ENCODE results near the gene SQOR.

The SQOR gene

DNA sequence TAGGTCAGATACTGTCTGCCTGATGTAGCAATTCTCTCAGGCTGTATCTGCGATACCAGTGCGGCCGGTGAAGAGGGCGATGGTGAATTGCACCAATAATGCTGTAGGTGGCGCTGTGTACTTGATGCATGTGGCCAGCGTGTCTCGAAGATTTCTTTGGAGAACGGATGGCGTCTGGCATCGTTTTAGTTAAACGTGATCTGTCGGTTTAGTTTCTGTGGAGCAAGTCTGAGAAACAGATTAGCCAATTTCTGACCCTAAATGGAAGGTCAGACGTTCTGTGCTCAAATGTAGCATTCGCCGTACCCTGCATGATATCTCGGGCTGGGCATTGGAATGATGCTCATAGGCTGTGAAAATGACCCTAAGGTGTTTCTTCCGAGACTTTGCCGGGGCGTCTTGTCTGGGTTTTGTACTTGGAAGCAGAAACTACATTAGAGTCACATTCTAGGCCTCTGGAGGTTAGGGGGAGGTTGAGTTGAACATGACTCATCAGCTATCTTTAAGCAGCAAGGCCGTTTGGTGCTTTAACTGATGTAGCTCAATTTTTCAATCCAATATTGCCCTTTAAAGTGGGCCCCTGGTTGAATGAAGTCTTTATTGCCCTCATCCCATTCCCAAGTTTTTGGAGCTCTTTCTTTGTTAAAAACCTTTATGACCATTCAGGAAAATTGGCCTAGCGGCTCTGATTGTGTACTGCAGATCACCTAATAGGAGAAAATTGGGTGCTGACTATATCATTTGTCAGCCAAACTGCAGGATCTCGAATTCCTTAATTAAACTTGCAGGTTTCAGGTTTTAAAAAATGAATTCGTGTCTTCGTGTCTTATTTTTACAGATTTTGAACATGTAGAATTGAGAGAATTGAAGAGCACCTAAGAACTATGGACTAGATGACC is 80.0 kb downstream of the SQOR start:
- no peak overlapping the region for H3K9ac ChIP-seq (ENCODE audit: low read depth, low read length)

DNA sequence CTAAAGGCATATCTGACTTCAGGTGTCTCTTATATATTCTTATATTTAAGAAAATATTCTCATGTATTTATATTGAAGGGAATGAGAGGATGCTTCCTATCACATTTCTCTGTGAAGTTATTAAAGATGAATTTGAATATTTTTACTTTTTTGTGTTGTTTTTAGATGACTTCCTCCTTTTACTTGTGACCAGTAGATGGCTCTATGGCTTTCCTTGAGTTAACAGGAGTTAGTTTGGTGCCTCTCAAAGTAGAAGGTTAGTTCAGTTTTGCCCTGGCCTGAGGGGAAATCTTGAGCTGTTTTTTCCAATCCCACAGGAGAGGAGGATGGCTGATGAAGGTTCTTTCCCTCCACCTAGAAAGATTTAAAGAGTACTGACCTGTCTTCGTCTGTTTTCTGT is 80.7 kb downstream of the SQOR start:
- Histone ChIP-seq H3K36me3 (ENCODE audit: control insufficient read depth, insufficient read depth, low read length) (no peaks in the 10 kb centered on the region), H3K9ac (ENCODE audit: low read depth, low read length) (no peak overlapping the region), H3K27me3 (ENCODE audit: control insufficient read depth, insufficient read depth, low read length) (0 out of 2 replicates have a peak, but pooled peaks cover 4% of the 10 kb centered on the region), H3K9me3 (ENCODE audit: control insufficient read depth, insufficient read depth, low read length) (no peaks in the 10 kb centered on the region), H3K4me1 (ENCODE audit: control insufficient read depth, insufficient read depth, low read length) (peaks cover 7% of the 10 kb centered on the region), H3K4me3 (ENCODE audit: low read depth, low read length) (no peak overlapping the region), H3K27ac (ENCODE audit: low read depth, low read length) (no peak overlapping the region)

More for the DNA sequence above, 80.0 kb downstream of the SQOR start:
- Histone ChIP-seq H3K27me3 (ENCODE audit: control insufficient read depth, insufficient read depth, low read length) (0 out of 2 replicates have a peak, but pooled peaks cover 4% of the 10 kb centered on the region), H3K36me3 (ENCODE audit: control insufficient read depth, insufficient read depth, low read length) (no peaks in the 10 kb centered on the region), H3K4me1 (ENCODE audit: control insufficient read depth, insufficient read depth, low read length) (peaks cover 7% of the 10 kb centered on the region), H3K4me3 (ENCODE audit: low read depth, low read length) (no peak overlapping the region), H3K9me3 (ENCODE audit: control insufficient read depth, insufficient read depth, low read length) (no peaks in the 10 kb centered on the region), H3K27ac (ENCODE audit: low read depth, low read length) (no peak overlapping the region)

DNA sequence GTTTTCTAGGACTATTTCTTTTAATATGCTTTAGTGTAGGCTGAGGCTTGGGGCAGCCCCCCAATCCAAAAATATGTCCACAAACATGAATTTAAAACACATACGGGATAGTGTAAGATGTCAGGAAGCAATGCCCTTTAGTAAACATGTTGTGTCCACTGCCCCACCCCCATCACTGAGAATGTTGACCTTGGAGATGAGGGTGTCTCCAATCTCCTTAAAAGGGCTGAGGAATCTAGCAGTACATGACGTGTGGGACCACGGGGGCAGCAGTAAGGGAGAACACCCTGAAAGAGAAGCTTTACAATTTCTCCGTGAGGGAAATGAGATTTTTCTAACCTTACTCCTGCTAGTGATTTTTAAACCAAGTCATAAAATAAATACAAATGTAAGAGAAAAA is 84.7 kb downstream of the SQOR start:
- Histone ChIP-seq H3K4me1 (ENCODE audit: control insufficient read depth, insufficient read depth, low read length) (peaks cover 7% of the 10 kb centered on the region), H3K27me3 (ENCODE audit: control insufficient read depth, insufficient read depth, low read length) (0 out of 2 replicates have a peak, but pooled peaks cover 4% of the 10 kb centered on the region), H3K27ac (ENCODE audit: low read depth, low read length) (no peak overlapping the region), H3K9me3 (ENCODE audit: control insufficient read depth, insufficient read depth, low read length) (no peaks in the 10 kb centered on the region), H3K4me3 (ENCODE audit: low read depth, low read length) (no peak overlapping the region), H3K36me3 (ENCODE audit: control insufficient read depth, insufficient read depth, low read length) (no peaks in the 10 kb centered on the region), H3K9ac (ENCODE audit: low read depth, low read length) (no peak overlapping the region)

DNA sequence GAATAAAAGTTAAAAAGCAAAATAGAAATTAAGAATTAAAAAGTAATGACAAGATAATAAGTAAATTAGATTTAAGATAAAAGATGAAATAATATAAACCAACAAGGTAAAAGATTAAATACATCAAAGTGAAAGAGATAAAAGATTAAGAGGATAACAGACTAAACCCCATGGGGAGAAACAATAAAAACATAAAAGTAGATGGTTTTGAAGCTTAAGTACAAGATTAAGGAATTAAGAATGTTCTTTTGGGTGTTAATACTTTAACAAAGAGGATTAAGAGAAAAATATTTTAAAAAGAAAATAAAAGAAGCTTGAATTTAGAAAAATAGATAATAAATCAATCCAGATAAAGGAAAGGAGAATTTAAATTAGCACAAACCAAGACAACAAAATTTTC is 85.4 kb downstream of the SQOR start:
- no peak overlapping the region for H3K9ac ChIP-seq (ENCODE audit: low read depth, low read length)
- H3K27ac ChIP-seq (ENCODE audit: low read depth, low read length): no peak overlapping the region
- no peaks in the 10 kb centered on the region for H3K27me3 ChIP-seq (ENCODE audit: control insufficient read depth, insufficient read depth, low read length)
- no peaks in the 10 kb centered on the region for H3K36me3 ChIP-seq (ENCODE audit: control insufficient read depth, insufficient read depth, low read length)
- H3K4me1 ChIP-seq (ENCODE audit: control insufficient read depth, insufficient read depth, low read length): peaks cover 7% of the 10 kb centered on the region
- H3K4me3 ChIP-seq (ENCODE audit: low read depth, low read length): no peak overlapping the region
- no peaks in the 10 kb centered on the region for H3K9me3 ChIP-seq (ENCODE audit: control insufficient read depth, insufficient read depth, low read length)

DNA sequence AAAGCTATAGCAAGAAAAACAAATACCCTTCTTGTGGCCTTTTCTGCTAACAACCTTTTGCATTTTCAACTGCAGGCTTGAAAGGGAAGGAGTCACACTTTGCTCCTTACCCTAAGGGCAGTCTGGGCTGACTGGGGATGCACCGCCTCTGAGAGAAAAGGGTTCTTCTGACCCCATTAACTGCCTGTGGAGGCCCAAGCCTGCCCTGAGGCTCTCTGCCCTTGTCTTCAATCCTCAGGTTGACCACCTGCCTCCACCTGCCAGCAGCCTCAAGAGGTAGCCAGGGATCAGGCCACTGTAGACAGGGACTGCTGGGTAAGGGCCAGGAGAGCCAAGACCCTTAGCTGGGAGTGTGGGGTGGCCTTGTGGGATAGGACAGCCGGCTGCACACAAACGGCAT is 93.8 kb downstream of the SQOR start:
- Histone ChIP-seq H3K9me3 (ENCODE audit: control insufficient read depth, insufficient read depth, low read length) (no peaks in the 10 kb centered on the region), H3K9ac (ENCODE audit: low read depth, low read length) (no peak overlapping the region), H3K4me1 (ENCODE audit: control insufficient read depth, insufficient read depth, low read length) (no peaks in the 10 kb centered on the region), H3K36me3 (ENCODE audit: control insufficient read depth, insufficient read depth, low read length) (no peaks in the 10 kb centered on the region), H3K27me3 (ENCODE audit: control insufficient read depth, insufficient read depth, low read length) (no peaks in the 10 kb centered on the region), H3K27ac (ENCODE audit: low read depth, low read length) (no peak overlapping the region), H3K4me3 (ENCODE audit: low read depth, low read length) (no peak overlapping the region)

DNA sequence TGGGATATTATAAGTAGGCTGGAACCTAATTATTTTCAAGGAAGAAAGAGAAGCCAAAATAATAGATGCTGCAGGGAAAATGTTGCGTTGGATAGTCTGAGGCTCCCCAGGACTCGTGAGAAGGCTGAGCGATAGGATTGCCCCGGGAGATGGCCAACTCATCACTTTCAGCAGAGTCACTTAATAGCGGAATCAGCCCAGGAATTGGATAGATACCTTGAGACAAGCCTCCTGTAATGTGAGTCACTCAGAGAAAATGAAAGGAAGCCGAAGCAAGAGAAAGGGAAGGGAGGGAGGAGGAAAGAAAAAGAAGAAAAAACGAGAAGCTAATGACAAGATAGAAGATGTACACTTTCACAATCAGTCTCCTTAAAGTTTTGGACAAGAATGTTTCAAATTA is 94.3 kb downstream of the SQOR start:
- H3K27me3 ChIP-seq (ENCODE audit: control insufficient read depth, insufficient read depth, low read length): no peaks in the 10 kb centered on the region
- no peak overlapping the region for H3K4me3 ChIP-seq (ENCODE audit: low read depth, low read length)
- no peak overlapping the region for H3K9ac ChIP-seq (ENCODE audit: low read depth, low read length)
- no peaks in the 10 kb centered on the region for H3K9me3 ChIP-seq (ENCODE audit: control insufficient read depth, insufficient read depth, low read length)
- no peaks in the 10 kb centered on the region for H3K4me1 ChIP-seq (ENCODE audit: control insufficient read depth, insufficient read depth, low read length)
- H3K36me3 ChIP-seq (ENCODE audit: control insufficient read depth, insufficient read depth, low read length): no peaks in the 10 kb centered on the region
- H3K27ac ChIP-seq (ENCODE audit: low read depth, low read length): no peak overlapping the region

DNA sequence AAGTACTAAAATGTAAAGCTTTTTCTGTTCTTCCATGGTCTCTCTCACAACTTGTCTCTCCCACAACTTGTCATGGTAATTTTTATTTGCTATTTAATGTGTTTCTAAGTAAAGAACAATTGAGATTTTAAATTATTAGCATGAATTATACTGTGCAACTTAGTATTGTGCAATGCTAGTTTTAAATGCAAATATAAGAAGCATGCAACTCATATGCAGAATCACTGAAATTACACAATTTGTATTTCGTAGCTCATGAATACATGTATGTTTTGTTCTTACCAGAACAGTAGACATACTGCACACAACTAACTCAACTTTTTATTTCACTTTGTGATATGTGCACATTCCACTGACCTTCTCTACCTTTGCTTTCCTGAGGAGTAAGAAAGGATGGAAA is 96.5 kb downstream of the SQOR start:
- Histone ChIP-seq H3K4me1 (ENCODE audit: control insufficient read depth, insufficient read depth, low read length) (no peaks in the 10 kb centered on the region), H3K9me3 (ENCODE audit: control insufficient read depth, insufficient read depth, low read length) (no peaks in the 10 kb centered on the region), H3K36me3 (ENCODE audit: control insufficient read depth, insufficient read depth, low read length) (no peaks in the 10 kb centered on the region), H3K4me3 (ENCODE audit: low read depth, low read length) (no peak overlapping the region), H3K27ac (ENCODE audit: low read depth, low read length) (no peak overlapping the region), H3K9ac (ENCODE audit: low read depth, low read length) (no peak overlapping the region), H3K27me3 (ENCODE audit: control insufficient read depth, insufficient read depth, low read length) (no peaks in the 10 kb centered on the region)

DNA sequence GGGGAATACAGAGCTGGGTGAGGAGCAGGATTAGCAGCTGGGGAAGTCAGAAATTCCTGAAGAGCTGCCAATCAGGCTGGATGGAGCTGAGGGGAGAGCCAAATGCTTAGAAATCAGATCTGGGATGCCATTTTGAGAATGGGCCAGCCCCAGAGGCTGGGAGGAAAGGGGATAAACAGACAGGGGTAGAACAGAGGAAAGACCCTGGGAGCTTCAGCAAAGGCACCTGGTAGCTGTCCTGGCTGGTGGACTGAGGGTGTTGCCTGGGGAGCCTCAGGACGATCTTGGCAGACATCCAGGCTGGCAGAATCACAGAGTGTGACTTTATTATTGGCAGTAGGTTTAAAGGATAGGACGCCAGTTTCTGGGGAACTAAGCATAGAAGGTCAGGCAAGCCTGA is 97.8 kb downstream of the SQOR start:
- H3K9ac ChIP-seq (ENCODE audit: low read depth, low read length): no peak overlapping the region
- no peak overlapping the region for H3K4me3 ChIP-seq (ENCODE audit: low read depth, low read length)
- H3K9me3 ChIP-seq (ENCODE audit: control insufficient read depth, insufficient read depth, low read length): no peaks in the 10 kb centered on the region
- no peaks in the 10 kb centered on the region for H3K27me3 ChIP-seq (ENCODE audit: control insufficient read depth, insufficient read depth, low read length)
- no peak overlapping the region for H3K27ac ChIP-seq (ENCODE audit: low read depth, low read length)
- H3K36me3 ChIP-seq (ENCODE audit: control insufficient read depth, insufficient read depth, low read length): no peaks in the 10 kb centered on the region
- H3K4me1 ChIP-seq (ENCODE audit: control insufficient read depth, insufficient read depth, low read length): no peaks in the 10 kb centered on the region

DNA sequence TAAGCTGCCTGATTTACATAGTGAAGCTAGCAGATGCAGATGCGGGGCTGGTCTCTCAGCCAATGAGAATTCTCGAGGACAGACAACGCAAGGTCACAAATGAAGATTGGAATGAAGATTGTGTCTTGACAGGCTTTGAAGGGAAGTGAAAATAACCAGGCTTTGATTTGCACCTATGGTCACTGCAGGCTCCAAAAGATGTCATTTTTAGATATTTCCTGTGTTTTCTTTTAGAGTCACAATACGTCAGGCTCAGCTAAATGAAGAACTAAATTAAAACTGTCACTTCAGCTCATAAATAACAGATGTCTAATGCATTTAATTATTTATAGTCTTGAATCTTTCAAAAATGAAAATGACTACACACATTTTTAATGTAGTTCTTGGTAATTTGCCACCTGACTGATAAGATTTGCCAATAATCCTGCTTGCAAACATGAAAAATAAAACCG is 99.5 kb downstream of the SQOR start:
- Histone ChIP-seq H3K36me3 (ENCODE audit: control insufficient read depth, insufficient read depth, low read length) (no peaks in the 10 kb centered on the region), H3K27me3 (ENCODE audit: control insufficient read depth, insufficient read depth, low read length) (no peaks in the 10 kb centered on the region), H3K9me3 (ENCODE audit: control insufficient read depth, insufficient read depth, low read length) (no peaks in the 10 kb centered on the region), H3K9ac (ENCODE audit: low read depth, low read length) (no peak overlapping the region), H3K4me3 (ENCODE audit: low read depth, low read length) (no peak overlapping the region), H3K4me1 (ENCODE audit: control insufficient read depth, insufficient read depth, low read length) (no peaks in the 10 kb centered on the region), H3K27ac (ENCODE audit: low read depth, low read length) (no peak overlapping the region)
